ENCODE results near the gene CCDC68.

DNA sequence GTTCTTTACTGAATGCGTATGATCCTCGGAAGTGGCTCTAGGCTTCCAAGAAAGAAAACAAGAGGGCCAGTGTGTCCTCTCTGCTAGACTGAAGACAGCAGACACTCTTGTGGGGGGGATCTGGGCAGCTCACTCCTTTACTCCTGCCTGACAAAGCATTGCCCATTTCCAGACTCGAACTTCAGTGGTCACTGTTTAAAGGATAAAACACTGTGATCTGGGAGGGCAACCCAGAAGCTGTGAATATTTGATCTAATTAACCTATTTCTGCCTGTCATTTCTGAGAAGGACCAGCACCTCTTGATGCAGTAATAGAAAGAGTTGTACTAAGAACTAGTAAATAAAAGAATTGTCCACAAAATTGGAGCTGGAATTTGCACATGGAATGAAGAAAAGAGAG is 24.5 kb upstream of the CCDC68 start:
- TF ChIP-seq POLR2A (IDR thresholded peaks at IDR 0.05; ENCODE audit: low read depth, low read length) (no peak), EZH2 (IDR thresholded peaks at IDR 0.05; ENCODE audit: borderline replicate concordance, low read depth, low read length, severe bottlenecking) (no peak), MYC (IDR thresholded peaks at IDR 0.05; ENCODE audit: low read depth, low read length) (no peak), MAX (IDR thresholded peaks at IDR 0.05; ENCODE audit: insufficient read depth, insufficient read length) (no peak), POLR2AphosphoS5 (IDR thresholded peaks at IDR 0.05; ENCODE audit: insufficient read depth, low read depth, low read length) (no peak), JUN (IDR thresholded peaks at IDR 0.05; ENCODE audit: borderline replicate concordance, insufficient read depth, insufficient read length, low read depth) (no peak), GATA2 (IDR thresholded peaks at IDR 0.05; ENCODE audit: insufficient read depth, insufficient read length, low read depth, low read length) (no peak), FOS (IDR thresholded peaks at IDR 0.05; ENCODE audit: borderline replicate concordance, insufficient read depth, low read length) (no peak)
- TF ChIP-seq, protein P1, sequence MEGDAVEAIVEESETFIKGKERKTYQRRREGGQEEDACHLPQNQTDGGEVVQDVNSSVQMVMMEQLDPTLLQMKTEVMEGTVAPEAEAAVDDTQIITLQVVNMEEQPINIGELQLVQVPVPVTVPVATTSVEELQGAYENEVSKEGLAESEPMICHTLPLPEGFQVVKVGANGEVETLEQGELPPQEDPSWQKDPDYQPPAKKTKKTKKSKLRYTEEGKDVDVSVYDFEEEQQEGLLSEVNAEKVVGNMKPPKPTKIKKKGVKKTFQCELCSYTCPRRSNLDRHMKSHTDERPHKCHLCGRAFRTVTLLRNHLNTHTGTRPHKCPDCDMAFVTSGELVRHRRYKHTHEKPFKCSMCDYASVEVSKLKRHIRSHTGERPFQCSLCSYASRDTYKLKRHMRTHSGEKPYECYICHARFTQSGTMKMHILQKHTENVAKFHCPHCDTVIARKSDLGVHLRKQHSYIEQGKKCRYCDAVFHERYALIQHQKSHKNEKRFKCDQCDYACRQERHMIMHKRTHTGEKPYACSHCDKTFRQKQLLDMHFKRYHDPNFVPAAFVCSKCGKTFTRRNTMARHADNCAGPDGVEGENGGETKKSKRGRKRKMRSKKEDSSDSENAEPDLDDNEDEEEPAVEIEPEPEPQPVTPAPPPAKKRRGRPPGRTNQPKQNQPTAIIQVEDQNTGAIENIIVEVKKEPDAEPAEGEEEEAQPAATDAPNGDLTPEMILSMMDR (IDR thresholded peaks at IDR 0.05; ENCODE audit: extremely low read depth in 1 of 2, insufficient read depth in 1 of 2, low read depth in 1 of 2, low read length in 2 of 2): no peak
